Activated T-cell treated with anti-CD3 and anti-CD28 coated beads for 4 hours (primary cell): Measurements from ENCODE around the gene RAB9B.
"Not testable (repeated sequence)": the region's sequence is repeated elsewhere in the genome, so short reads cannot be mapped to it uniquely, and the experiment has no call there.

ENCODE experiments used
- DNase-seq: peaks from one replicate; pipeline ENCODE4 v3.0.0-alpha.2; 2020

RAB9B gene

GRCh38 chrX:103831803-103832544, at the start of gene RAB9B:
RAB9B (minus strand) TSS chrX:103832257; CDS start chrX:103825784, 6,473 bp downstream.
- peak; percentile 1 for DNase-seq

GRCh38 chrX:103879339-103879738, 47.3 kb upstream of the RAB9B start:
- no peak for DNase-seq

DNA sequence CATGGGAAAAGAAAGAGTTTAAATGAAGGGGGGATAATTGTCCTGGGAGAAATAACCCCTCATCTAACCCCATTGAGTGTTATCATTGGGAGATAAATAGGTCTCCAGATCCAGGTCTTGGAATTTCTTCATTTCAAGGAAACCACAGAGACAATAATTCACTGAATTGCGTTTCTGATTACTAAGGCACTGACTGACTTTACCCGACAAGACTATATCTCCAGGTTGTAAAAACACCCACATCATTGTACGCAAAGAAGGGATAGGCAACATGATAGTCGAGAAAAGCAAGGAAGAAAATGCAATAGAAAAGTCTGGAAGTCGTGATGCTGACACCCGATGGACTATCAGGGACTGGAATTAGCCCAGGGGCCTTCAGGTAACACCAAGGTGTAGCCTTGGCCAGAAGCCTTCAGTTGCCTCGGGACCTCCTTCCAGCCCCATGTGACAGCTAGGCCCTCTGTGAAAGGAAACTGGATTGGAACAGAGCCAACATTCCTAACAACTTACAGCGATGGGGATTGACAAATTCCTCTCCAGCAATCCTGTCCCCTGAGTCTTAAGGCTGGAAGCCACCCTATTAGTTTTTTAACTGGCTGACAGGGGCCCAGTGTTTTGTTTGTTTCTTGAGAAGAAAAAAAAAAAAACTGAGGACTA, 46.5 kb upstream of the RAB9B start:
- DNase-seq, result no peak

DNA sequence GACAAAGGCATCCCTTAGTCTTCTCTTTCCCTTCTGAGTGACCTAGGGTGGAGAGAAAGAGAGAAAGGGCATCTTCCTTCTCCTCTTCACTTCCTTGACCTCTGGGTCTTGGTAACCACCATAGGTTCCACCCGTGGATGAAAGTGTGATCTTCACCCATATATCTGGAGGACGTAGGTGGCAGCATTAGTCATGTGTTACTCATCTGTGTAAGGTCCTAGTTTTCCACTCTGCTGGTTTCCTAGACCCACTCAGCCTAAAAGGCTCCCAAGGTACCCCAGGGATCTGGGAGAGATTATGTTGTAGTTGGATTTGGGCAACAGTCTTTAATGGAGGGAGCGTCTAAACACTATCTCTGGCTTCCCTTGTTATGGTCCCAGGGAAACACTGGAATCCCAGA, 45.5 kb upstream of the RAB9B start:
- no peak for DNase-seq

DNA sequence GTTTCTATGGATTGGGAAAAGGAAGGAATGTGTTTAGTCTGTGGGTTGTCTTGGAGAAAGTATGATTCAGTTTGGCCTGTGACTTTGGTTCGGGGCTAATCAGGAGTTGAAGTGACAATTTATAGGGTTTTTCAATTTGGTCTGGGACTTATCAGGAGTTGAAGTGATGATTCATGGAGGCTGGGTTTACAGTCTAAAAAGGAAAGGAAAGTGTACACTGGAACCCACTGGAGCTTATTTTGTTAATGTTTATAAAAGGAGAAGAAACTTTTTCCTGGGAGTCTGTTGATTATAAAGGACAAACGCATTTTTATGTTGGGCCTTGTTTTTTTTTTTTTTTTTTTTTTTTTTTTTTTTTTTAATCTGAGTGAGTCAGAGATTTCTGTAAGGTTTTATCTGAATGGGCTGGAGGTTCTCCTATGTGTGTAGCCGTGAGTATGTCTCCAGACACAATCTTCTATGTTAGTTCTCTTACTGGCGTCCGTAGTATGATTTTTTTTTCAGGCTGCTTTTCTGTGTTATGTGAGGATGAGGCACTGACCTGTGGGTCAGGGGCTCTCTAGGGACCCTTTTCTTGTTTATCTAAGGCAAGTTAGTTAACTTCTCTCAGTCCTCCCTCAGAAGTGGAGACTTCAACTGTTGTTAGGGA, 33.0 kb upstream of the RAB9B start:
- DNase-seq, result no peak

DNA sequence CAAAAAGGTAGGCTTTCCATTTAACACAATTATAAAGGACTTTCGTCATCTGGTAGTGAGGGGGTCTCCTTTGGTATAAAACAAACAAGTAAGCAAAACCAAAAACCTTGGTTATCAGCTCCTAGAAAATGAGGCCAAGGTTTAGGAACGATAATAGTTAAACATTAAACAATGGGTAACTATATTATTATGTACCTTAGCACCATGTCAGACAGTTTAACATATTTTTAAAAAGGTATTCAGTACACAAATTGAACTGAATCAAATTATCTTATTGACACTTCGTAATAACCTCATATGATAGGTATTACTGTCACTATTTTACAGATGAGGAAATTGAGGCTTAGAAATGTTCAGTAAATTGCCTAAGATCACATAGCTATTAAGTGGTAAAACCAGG, 32.1 kb upstream of the RAB9B start:
- no peak for DNase-seq

GRCh38 chrX:103861200-103861599, 29.1 kb upstream of the RAB9B start:
- DNase-seq, result no peak

DNA sequence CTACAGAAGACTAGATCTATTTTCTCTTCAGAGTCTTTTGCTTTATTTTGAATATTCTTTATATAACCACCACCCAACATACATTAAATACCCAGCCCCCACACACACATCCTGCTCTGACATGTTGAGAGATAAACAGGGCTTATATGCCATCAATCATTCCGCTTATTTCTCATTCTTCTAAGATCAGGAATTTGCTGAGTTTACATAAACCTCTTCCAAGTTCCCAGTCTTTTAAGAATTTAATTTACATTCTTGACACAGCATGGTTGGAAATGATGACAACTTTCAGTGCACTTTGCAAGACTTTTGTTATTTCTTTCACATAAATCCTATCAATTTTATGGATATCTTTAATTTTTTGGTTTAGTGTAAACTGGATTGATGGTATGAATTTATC, 17.5 kb upstream of the RAB9B start:
- no peak for DNase-seq

GRCh38 chrX:103847174-103847870, 15.3 kb upstream of the RAB9B start:
- no peak for DNase-seq

GRCh38 chrX:103846386-103846785, 14.3 kb upstream of the RAB9B start:
- DNase-seq, result no peak

DNA sequence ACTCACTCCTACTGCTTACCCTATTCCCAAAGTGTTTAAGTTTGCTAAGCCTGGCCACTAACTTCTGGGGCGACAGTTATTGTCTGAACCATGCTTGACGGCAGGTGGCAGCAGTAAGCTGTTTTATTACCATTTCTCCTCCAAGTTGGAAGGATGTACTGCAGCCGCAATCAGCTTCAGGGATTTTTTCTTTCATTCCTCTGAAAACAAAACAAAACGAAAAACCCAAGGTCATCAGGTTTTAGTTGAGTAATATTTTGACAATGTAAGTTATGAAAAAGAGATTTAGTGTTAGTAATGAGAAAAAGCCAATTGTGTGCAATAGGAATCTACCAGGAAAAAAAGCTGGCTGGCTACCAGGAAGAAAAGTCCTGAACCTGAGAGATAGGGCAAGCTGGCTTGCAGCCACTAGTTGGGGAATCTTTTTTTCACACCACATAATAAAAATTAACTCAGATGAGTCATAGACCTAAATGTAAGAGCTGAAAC, 13.2 kb upstream of the RAB9B start:
- peak; percentile 9 for DNase-seq

DNA sequence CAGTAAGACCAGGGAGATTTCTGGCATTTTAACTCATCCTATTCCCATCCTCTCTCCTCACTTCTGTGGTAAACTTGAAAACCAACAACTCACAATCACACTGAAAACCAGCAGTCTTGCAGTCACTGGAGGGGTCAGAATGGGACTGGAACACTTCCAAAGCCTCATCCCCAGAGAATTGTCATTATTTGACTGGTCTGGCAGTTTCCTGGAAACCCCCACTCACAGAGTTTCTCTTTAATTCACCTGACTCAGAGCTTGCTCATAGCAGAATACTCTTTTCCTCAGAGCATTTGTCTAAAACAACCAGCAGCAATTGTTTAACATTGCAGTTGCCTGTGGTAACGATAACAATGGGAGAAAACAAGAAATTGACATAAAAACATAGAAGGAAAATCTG, 7.3 kb upstream of the RAB9B start:
- DNase-seq, result no peak

GRCh38 chrX:103831342-103831802, 685 bp downstream of the RAB9B start:
- DNase-seq, result peak; percentile 50

DNA sequence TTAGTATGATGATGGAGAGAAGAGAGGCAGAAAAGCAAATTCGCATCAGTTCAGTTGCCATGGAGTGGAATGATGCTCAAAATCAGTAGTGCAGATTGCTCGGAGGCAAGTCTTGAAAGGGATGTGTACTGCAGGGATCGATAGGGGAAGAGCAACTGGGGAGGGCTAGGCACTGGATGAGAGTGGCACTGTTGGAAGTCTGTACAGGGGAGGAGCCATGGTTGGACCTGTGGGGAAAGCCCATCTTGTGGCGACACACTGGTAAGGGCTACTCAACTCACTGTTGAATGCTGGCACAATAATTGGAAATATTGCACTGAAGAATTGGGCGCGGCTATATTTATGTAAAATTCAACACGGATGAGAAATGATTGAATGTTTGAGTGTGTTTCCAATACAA, 1.2 kb downstream of the RAB9B start:
- no peak for DNase-seq

DNA sequence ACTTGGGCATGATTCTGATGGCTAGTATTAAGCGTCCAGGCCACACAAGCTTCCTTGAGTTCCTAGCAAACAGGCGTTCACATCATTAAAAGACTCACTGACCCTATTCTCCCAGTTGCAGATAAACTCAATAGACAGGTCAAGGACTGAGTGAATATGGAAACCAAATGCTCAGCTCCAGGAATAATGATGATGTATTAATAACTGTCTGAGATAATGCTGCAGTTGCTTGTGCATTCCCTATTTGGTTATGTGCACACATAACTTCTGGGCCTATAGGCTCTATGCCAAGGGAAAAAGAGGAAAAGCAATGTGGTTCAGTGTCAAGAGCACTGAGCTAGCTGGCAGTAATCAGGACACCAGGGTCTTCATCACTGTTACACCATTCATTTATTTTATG, 3.5 kb downstream of the RAB9B start:
- no peak for DNase-seq

GRCh38 chrX:103825881-103826280, 6.2 kb downstream of the RAB9B start:
- no peak for DNase-seq

- no peak for DNase-seq
Observed at GRCh38 chrX:103823591-103823990, 8.5 kb downstream of the RAB9B start.

DNA sequence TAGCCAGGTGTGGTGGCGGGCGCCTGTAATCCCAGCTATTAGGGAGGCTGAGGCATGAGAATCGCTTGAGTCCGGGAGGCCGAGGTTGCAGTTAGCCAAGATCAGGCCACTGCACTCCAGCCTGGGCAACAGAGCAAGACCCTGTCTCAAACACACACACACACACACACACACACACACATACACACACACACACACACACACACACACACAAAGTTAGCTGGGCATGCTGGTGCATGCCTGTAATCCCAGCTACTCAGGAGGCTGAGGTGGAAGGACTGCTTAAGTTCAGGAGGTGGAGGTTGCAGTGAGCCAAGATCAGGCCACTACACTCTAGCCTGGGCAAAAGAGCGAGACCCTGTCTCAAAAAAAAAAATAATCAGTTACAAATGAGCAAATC, 11.3 kb downstream of the RAB9B start:
- not testable (repeated sequence) for DNase-seq

- no peak for DNase-seq
Observed at GRCh38 chrX:103818842-103819619, 13.0 kb downstream of the RAB9B start.

GRCh38 chrX:103817502-103817901, 14.6 kb downstream of the RAB9B start:
- DNase-seq, result no peak

GRCh38 chrX:103817101-103817500, 15.0 kb downstream of the RAB9B start:
- DNase-seq, result not testable (repeated sequence)

DNA sequence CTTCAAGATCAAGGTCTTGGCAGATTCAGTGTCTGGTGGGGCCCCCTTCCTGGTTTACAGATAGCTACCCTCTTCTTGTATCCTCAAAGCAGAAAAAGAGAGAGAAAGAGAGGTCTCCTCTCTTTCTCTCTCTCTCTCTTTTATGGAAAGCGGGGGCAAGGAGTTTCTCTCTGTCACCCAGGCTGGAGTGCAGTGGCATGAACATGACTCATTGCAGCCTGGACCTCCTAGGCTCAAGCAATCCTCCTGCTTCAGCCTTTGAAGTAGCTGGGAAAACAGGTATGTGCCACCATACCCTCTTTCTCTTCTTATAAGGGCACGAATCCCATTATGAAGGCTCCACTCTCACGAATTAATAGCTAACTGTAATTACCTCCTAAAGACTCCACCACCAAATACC, 20.2 kb downstream of the RAB9B start:
- DNase-seq, result no peak
